ENCODE results near the gene CD300A.
"Not testable (repeated sequence)": the region's sequence is repeated elsewhere in the genome, so short reads cannot be mapped to it uniquely, and the experiment has no call there.

Gene CD300A

GRCh38 chr17:74481621-74482020 lies 15.2 kb downstream of the CD300A start:
- DNase-seq (ENCODE audit: low read depth in 1 of 2, low spot score in 1 of 2) = no peak
- no peak for TF ChIP-seq JUND (IDR thresholded peaks at IDR 0.05; ENCODE audit: low read depth)
- in situ Hi-C loops (cut with HindIII; ENCODE audit: low pct_unique_long_range_greater_than_20kb, low sequenced_read_pairs) = no loop called here

- in situ Hi-C loops (cut with HindIII; ENCODE audit: low pct_unique_long_range_greater_than_20kb, low sequenced_read_pairs) = no loop called here
- no peak for TF ChIP-seq JUND (IDR thresholded peaks at IDR 0.05; ENCODE audit: low read depth)
These were observed 17.6 kb downstream of the CD300A start for GRCh38 chr17:74484066-74484465.

GRCh38 chr17:74485022-74485743 lies 18.7 kb downstream of the CD300A start:
- no peak for DNase-seq (ENCODE audit: low read depth in 1 of 2, low spot score in 1 of 2)
- in situ Hi-C loops (cut with HindIII; ENCODE audit: low pct_unique_long_range_greater_than_20kb, low sequenced_read_pairs) = no loop called here
- TF ChIP-seq JUND (IDR thresholded peaks at IDR 0.05; ENCODE audit: low read depth) = no peak

More at GRCh38 chr17:74484066-74484465, 17.6 kb downstream of the CD300A start:
- DNase-seq (ENCODE audit: low read depth in 1 of 2, low spot score in 1 of 2) = no peak

- in situ Hi-C loops (cut with HindIII; ENCODE audit: low pct_unique_long_range_greater_than_20kb, low sequenced_read_pairs) = no loop called here
- TF ChIP-seq JUND (IDR thresholded peaks at IDR 0.05; ENCODE audit: low read depth) = no peak
- no peak for DNase-seq (ENCODE audit: low read depth in 1 of 2, low spot score in 1 of 2)
These were observed 19.4 kb downstream of the CD300A start for GRCh38 chr17:74485841-74486240.

- in situ Hi-C loops (cut with HindIII; ENCODE audit: low pct_unique_long_range_greater_than_20kb, low sequenced_read_pairs); DNase-seq (ENCODE audit: low read depth in 1 of 2, low spot score in 1 of 2): not testable (repeated sequence)
These were observed 21.8 kb downstream of the CD300A start for GRCh38 chr17:74488276-74488675.

- DNase-seq (ENCODE audit: low read depth in 1 of 2, low spot score in 1 of 2) = no peak
- in situ Hi-C loops (cut with HindIII; ENCODE audit: low pct_unique_long_range_greater_than_20kb, low sequenced_read_pairs) = no loop called here
- no peak for TF ChIP-seq JUND (IDR thresholded peaks at IDR 0.05; ENCODE audit: low read depth)
These were observed 24.3 kb downstream of the CD300A start for GRCh38 chr17:74490716-74491115.

GRCh38 chr17:74491626-74492025 lies 25.2 kb downstream of the CD300A start:
- no peak for DNase-seq (ENCODE audit: low read depth in 1 of 2, low spot score in 1 of 2)

GRCh38 chr17:74493331-74493833 lies 26.9 kb downstream of the CD300A start:
- peak; percentile 82 to 84 for DNase-seq (ENCODE audit: low read depth in 1 of 2, low spot score in 1 of 2)
- in situ Hi-C loops (cut with HindIII; ENCODE audit: low pct_unique_long_range_greater_than_20kb, low sequenced_read_pairs) = no loop called here
- TF ChIP-seq JUND (IDR thresholded peaks at IDR 0.05; ENCODE audit: low read depth) = no peak

More at GRCh38 chr17:74491626-74492025, 25.2 kb downstream of the CD300A start:
- TF ChIP-seq JUND (IDR thresholded peaks at IDR 0.05; ENCODE audit: low read depth) = no peak
- in situ Hi-C loops (cut with HindIII; ENCODE audit: low pct_unique_long_range_greater_than_20kb, low sequenced_read_pairs) = no loop called here

GRCh38 chr17:74497471-74497870 lies 31.0 kb downstream of the CD300A start:
- DNase-seq (ENCODE audit: low read depth in 1 of 2, low spot score in 1 of 2) = no peak
- TF ChIP-seq JUND (IDR thresholded peaks at IDR 0.05; ENCODE audit: low read depth) = no peak
- in situ Hi-C loops (cut with HindIII; ENCODE audit: low pct_unique_long_range_greater_than_20kb, low sequenced_read_pairs) = no loop called here

GRCh38 chr17:74499992-74500391 lies 33.6 kb downstream of the CD300A start:
- no peak for TF ChIP-seq JUND (IDR thresholded peaks at IDR 0.05; ENCODE audit: low read depth)
- in situ Hi-C loops (cut with HindIII; ENCODE audit: low pct_unique_long_range_greater_than_20kb, low sequenced_read_pairs) = no loop called here
- no peak for DNase-seq (ENCODE audit: low read depth in 1 of 2, low spot score in 1 of 2)

- no peak for DNase-seq (ENCODE audit: low read depth in 1 of 2, low spot score in 1 of 2)
- TF ChIP-seq JUND (IDR thresholded peaks at IDR 0.05; ENCODE audit: low read depth) = no peak
- in situ Hi-C loops (cut with HindIII; ENCODE audit: low pct_unique_long_range_greater_than_20kb, low sequenced_read_pairs) = no loop called here
These were observed 36.4 kb downstream of the CD300A start for GRCh38 chr17:74502861-74503260.

GRCh38 chr17:74503949-74504348 lies 37.5 kb downstream of the CD300A start:
- DNase-seq (ENCODE audit: low read depth in 1 of 2, low spot score in 1 of 2); in situ Hi-C loops (cut with HindIII; ENCODE audit: low pct_unique_long_range_greater_than_20kb, low sequenced_read_pairs): not testable (repeated sequence)

GRCh38 chr17:74508156-74508555 lies 41.7 kb downstream of the CD300A start:
- DNase-seq (ENCODE audit: low read depth in 1 of 2, low spot score in 1 of 2) = no peak
- in situ Hi-C loops (cut with HindIII; ENCODE audit: low pct_unique_long_range_greater_than_20kb, low sequenced_read_pairs) = no loop called here
- TF ChIP-seq JUND (IDR thresholded peaks at IDR 0.05; ENCODE audit: low read depth) = no peak

GRCh38 chr17:74512036-74512435 lies 45.6 kb downstream of the CD300A start:
- DNase-seq (ENCODE audit: low read depth in 1 of 2, low spot score in 1 of 2) = no peak
- no peak for TF ChIP-seq JUND (IDR thresholded peaks at IDR 0.05; ENCODE audit: low read depth)
- in situ Hi-C loops (cut with HindIII; ENCODE audit: low pct_unique_long_range_greater_than_20kb, low sequenced_read_pairs) = no loop called here
